Measurements from ENCODE around the gene CCDC69. TPM values are rescaled to one million over a fixed set of nuclear protein-coding genes. Genes with fewer than 3 reads are reported as not detected.
"Not testable (repeated sequence)": the region's sequence is repeated elsewhere in the genome, so short reads cannot be mapped to it uniquely, and the experiment has no call there.

Gene CCDC69
- polyA plus RNA-seq, 2 donors: 24.2 to 32.4 TPM

DNA sequence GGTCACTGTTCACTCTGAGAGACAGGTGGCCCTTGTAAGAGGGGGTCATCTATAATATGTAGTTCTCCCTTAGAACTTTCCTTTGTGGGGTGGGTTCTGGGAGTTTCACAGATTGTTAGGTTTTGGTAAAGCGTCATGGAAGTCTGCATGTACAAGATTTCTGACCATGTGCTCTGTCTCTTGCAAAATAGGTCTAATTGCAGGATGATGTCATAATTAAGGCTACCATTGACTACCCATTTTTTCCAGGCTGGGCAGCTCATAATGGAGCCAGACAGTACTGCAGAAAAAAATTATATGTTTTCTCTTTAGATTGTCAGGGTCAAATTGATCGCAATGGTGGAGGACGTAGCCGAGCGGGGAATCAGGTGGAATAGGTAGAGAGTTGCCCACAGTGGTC is 25.4 kb upstream of the CCDC69 start:
- Histone ChIP-seq H3K4me1 (ENCODE audit: control insufficient read depth in 2 of 2, insufficient read depth in 2 of 2, low read length in 1 of 2) (peaks cover 0 to 2% of the 10 kb centered on the region in 2 donors), H3K27me3 (ENCODE audit: control insufficient read depth in 1 of 2, insufficient read depth in 2 of 2, low read length in 2 of 2) (no peaks in the 10 kb centered on the region), H3K36me3 (ENCODE audit: control insufficient read depth in 2 of 2, insufficient read depth in 2 of 2, low read length in 1 of 2) (no peaks in the 10 kb centered on the region), H3K27ac (ENCODE audit: low read depth in 2 of 2, low read length in 1 of 2) (no peak overlapping the region), H3K4me3 (ENCODE audit: low read depth in 1 of 2, low read length in 2 of 2) (no peak overlapping the region), H3K9me3 (ENCODE audit: control insufficient read depth in 2 of 2, insufficient read depth in 1 of 2, low read depth in 1 of 2, low read length in 1 of 2) (no peaks in the 10 kb centered on the region)
- WGBS, 2 donors: 87 to 98% methylated on average over 5 of the region's 5 CpGs

- Histone ChIP-seq H3K27me3 (ENCODE audit: control insufficient read depth in 1 of 2, insufficient read depth in 2 of 2, low read length in 2 of 2) (no peaks in the 10 kb centered on the region), H3K36me3 (ENCODE audit: control insufficient read depth in 2 of 2, insufficient read depth in 2 of 2, low read length in 1 of 2) (no peaks in the 10 kb centered on the region), H3K4me3 (ENCODE audit: low read depth in 1 of 2, low read length in 2 of 2) (no peak overlapping the region), H3K27ac (ENCODE audit: low read depth in 2 of 2, low read length in 1 of 2) (no peak overlapping the region), H3K9me3 (ENCODE audit: control insufficient read depth in 2 of 2, insufficient read depth in 1 of 2, low read depth in 1 of 2, low read length in 1 of 2) (no peaks in the 10 kb centered on the region), H3K4me1 (ENCODE audit: control insufficient read depth in 2 of 2, insufficient read depth in 2 of 2, low read length in 1 of 2) (peaks cover 0 to 2% of the 10 kb centered on the region in 2 donors)
- WGBS, 2 donors: 49 to 59% methylated on average over 2 of the region's 2 CpGs
Measured at GRCh38 chr5:151248651-151249050, 24.8 kb upstream of the CCDC69 start.

- H3K27me3 ChIP-seq (ENCODE audit: control insufficient read depth in 1 of 2, insufficient read depth in 2 of 2, low read length in 2 of 2): no peaks in the 10 kb centered on the region
- H3K36me3 ChIP-seq (ENCODE audit: control insufficient read depth in 2 of 2, insufficient read depth in 2 of 2, low read length in 1 of 2): no peaks in the 10 kb centered on the region
- H3K4me1 ChIP-seq (ENCODE audit: control insufficient read depth in 2 of 2, insufficient read depth in 2 of 2, low read length in 1 of 2): peaks cover 0 to 2% of the 10 kb centered on the region in 2 donors
- H3K4me3 ChIP-seq (ENCODE audit: low read depth in 1 of 2, low read length in 2 of 2): no peak overlapping the region
- no peak overlapping the region for H3K27ac ChIP-seq (ENCODE audit: low read depth in 2 of 2, low read length in 1 of 2)
- WGBS, 2 donors: 76 to 86% methylated on average over 4 of the region's 4 CpGs
- H3K9me3 ChIP-seq (ENCODE audit: control insufficient read depth in 2 of 2, insufficient read depth in 1 of 2, low read depth in 1 of 2, low read length in 1 of 2): no peaks in the 10 kb centered on the region
Measured at GRCh38 chr5:151245680-151246219, 21.9 kb upstream of the CCDC69 start.

GRCh38 chr5:151244206-151244605 is 20.3 kb upstream of the CCDC69 start:
- WGBS, 2 donors: 89 to 92% methylated on average over 3 of the region's 3 CpGs
- H3K27ac ChIP-seq (ENCODE audit: low read depth in 2 of 2, low read length in 1 of 2): no peak overlapping the region
- H3K4me1 ChIP-seq (ENCODE audit: control insufficient read depth in 2 of 2, insufficient read depth in 2 of 2, low read length in 1 of 2): peaks cover 0 to 2% of the 10 kb centered on the region in 2 donors
- no peak overlapping the region for H3K4me3 ChIP-seq (ENCODE audit: low read depth in 1 of 2, low read length in 2 of 2)
- H3K9me3 ChIP-seq (ENCODE audit: control insufficient read depth in 2 of 2, insufficient read depth in 1 of 2, low read depth in 1 of 2, low read length in 1 of 2): no peaks in the 10 kb centered on the region
- H3K27me3 ChIP-seq (ENCODE audit: control insufficient read depth in 1 of 2, insufficient read depth in 2 of 2, low read length in 2 of 2): no peaks in the 10 kb centered on the region
- H3K36me3 ChIP-seq (ENCODE audit: control insufficient read depth in 2 of 2, insufficient read depth in 2 of 2, low read length in 1 of 2): no peaks in the 10 kb centered on the region

- 87 to 88% methylated on average over 4 of the region's 4 CpGs for WGBS, 2 donors
- H3K4me1 ChIP-seq (ENCODE audit: control insufficient read depth in 2 of 2, insufficient read depth in 2 of 2, low read length in 1 of 2): no peaks in the 10 kb centered on the region
- no peaks in the 10 kb centered on the region for H3K9me3 ChIP-seq (ENCODE audit: control insufficient read depth in 2 of 2, insufficient read depth in 1 of 2, low read depth in 1 of 2, low read length in 1 of 2)
- no peak overlapping the region for H3K27ac ChIP-seq (ENCODE audit: low read depth in 2 of 2, low read length in 1 of 2)
- H3K36me3 ChIP-seq (ENCODE audit: control insufficient read depth in 2 of 2, insufficient read depth in 2 of 2, low read length in 1 of 2): no peaks in the 10 kb centered on the region
- H3K4me3 ChIP-seq (ENCODE audit: low read depth in 1 of 2, low read length in 2 of 2): no peak overlapping the region
- no peaks in the 10 kb centered on the region for H3K27me3 ChIP-seq (ENCODE audit: control insufficient read depth in 1 of 2, insufficient read depth in 2 of 2, low read length in 2 of 2)
Measured at GRCh38 chr5:151243564-151243963, 19.7 kb upstream of the CCDC69 start.

- Histone ChIP-seq H3K36me3 (ENCODE audit: control insufficient read depth in 2 of 2, insufficient read depth in 2 of 2, low read length in 1 of 2) (no peaks in the 10 kb centered on the region), H3K27ac (ENCODE audit: low read depth in 2 of 2, low read length in 1 of 2) (no peak overlapping the region), H3K4me1 (ENCODE audit: control insufficient read depth in 2 of 2, insufficient read depth in 2 of 2, low read length in 1 of 2) (no peaks in the 10 kb centered on the region), H3K9me3 (ENCODE audit: control insufficient read depth in 2 of 2, insufficient read depth in 1 of 2, low read depth in 1 of 2, low read length in 1 of 2) (no peaks in the 10 kb centered on the region), H3K27me3 (ENCODE audit: control insufficient read depth in 1 of 2, insufficient read depth in 2 of 2, low read length in 2 of 2) (no peaks in the 10 kb centered on the region), H3K4me3 (ENCODE audit: low read depth in 1 of 2, low read length in 2 of 2) (no peak overlapping the region)
- WGBS, 2 donors: 84 to 89% methylated on average over 4 of the region's 4 CpGs
Measured at GRCh38 chr5:151243127-151243526, 19.2 kb upstream of the CCDC69 start.

GRCh38 chr5:151240924-151241635 is 17.2 kb upstream of the CCDC69 start:
- H3K36me3 ChIP-seq (ENCODE audit: control insufficient read depth in 2 of 2, insufficient read depth in 2 of 2, low read length in 1 of 2): no peaks in the 10 kb centered on the region
- 85 to 91% methylated on average over 2 of the region's 2 CpGs for WGBS, 2 donors
- no peak overlapping the region for H3K4me3 ChIP-seq (ENCODE audit: low read depth in 1 of 2, low read length in 2 of 2)
- H3K27me3 ChIP-seq (ENCODE audit: control insufficient read depth in 1 of 2, insufficient read depth in 2 of 2, low read length in 2 of 2): no peaks in the 10 kb centered on the region
- H3K27ac ChIP-seq (ENCODE audit: low read depth in 2 of 2, low read length in 1 of 2): no peak overlapping the region
- no peaks in the 10 kb centered on the region for H3K9me3 ChIP-seq (ENCODE audit: control insufficient read depth in 2 of 2, insufficient read depth in 1 of 2, low read depth in 1 of 2, low read length in 1 of 2)
- H3K4me1 ChIP-seq (ENCODE audit: control insufficient read depth in 2 of 2, insufficient read depth in 2 of 2, low read length in 1 of 2): no peaks in the 10 kb centered on the region

DNA sequence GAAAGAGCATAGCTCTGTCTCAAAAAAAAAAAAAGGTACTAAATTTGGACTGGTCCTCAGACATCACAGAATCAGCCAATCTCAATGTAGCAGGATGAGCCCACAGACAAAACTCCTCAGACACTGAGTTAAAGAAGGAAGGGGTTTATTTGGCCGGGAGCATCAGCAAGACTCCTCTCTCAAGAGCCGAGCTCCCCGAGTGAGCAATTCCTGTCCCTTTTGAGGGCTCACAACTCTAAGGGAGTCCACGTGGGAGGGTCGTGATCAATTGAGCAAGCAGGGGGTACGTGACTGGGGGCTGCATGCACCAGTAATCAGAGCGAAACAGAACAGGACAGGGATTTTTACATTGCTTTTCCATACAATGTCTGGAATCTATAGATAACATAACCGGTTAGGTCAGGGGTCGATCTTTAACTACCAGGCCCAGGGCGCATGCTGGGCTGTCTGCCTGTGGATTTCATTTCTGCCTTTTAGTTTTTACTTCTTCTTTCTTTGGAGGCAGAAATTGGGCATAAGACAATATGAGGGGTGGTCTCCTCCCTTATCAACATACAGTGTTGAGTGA is 16.5 kb upstream of the CCDC69 start:
- H3K9me3 ChIP-seq (ENCODE audit: control insufficient read depth in 2 of 2, insufficient read depth in 1 of 2, low read depth in 1 of 2, low read length in 1 of 2); H3K4me1 ChIP-seq (ENCODE audit: control insufficient read depth in 2 of 2, insufficient read depth in 2 of 2, low read length in 1 of 2); H3K27ac ChIP-seq (ENCODE audit: low read depth in 2 of 2, low read length in 1 of 2); H3K27me3 ChIP-seq (ENCODE audit: control insufficient read depth in 1 of 2, insufficient read depth in 2 of 2, low read length in 2 of 2); H3K36me3 ChIP-seq (ENCODE audit: control insufficient read depth in 2 of 2, insufficient read depth in 2 of 2, low read length in 1 of 2); H3K4me3 ChIP-seq (ENCODE audit: low read depth in 1 of 2, low read length in 2 of 2): not testable (repeated sequence)
- 86 to 90% methylated on average over 10 of the region's 10 CpGs for WGBS, 2 donors

DNA sequence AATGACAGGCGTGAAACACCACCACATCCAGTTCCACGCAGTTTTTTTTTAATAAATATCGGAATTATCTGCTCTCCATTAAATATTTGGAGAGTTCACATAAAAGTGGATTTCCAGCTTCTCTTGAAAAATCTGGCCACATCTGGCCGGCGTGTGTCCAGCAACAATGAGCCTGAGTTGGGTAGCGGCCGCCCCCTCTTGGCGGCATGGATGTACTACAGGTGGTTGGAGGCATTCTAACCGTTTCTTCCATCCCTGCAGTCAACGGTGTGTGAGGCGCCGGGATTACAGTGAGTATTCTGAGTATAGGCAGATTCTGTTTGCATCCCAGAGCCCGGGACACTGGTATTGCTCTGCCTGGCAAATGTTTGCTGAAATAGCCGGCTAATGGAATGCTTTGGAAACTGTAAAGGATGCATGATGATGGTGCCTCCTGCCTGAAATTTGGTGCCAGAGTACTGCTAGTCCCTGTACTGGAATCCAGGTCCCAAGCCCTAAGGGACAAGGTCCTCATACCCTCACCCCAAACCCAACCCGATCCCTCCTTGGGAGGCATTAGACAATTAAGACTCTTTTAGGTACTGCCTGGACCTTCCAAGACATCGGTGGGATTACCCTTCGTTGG is 15.5 kb upstream of the CCDC69 start:
- Histone ChIP-seq H3K27me3 (ENCODE audit: control insufficient read depth in 1 of 2, insufficient read depth in 2 of 2, low read length in 2 of 2) (no peaks in the 10 kb centered on the region), H3K4me1 (ENCODE audit: control insufficient read depth in 2 of 2, insufficient read depth in 2 of 2, low read length in 1 of 2) (peaks cover 0 to 2% of the 10 kb centered on the region in 2 donors), H3K9me3 (ENCODE audit: control insufficient read depth in 2 of 2, insufficient read depth in 1 of 2, low read depth in 1 of 2, low read length in 1 of 2) (no peaks in the 10 kb centered on the region), H3K36me3 (ENCODE audit: control insufficient read depth in 2 of 2, insufficient read depth in 2 of 2, low read length in 1 of 2) (no peaks in the 10 kb centered on the region), H3K27ac (ENCODE audit: low read depth in 2 of 2, low read length in 1 of 2) (peak overlapping the region; percentile 20 to 55), H3K4me3 (ENCODE audit: low read depth in 1 of 2, low read length in 2 of 2) (no peak overlapping the region)
- WGBS, 2 donors: 23 to 24% methylated on average over 17 of the region's 17 CpGs

Measured in esophagus (tissue), 2 donors.